RWPE2 (cell line): ENCODE results near the gene LTBP2.
A peak's percentile ranks its signal among the peaks of the same experiment; 100 is the strongest.

Experiments
- ATAC-seq: fragments of 200-7000 bp; cut with Tn5 transposase; 3 replicates; pipeline ENCODE4 v1.9.1; 2021; ENCODE audit warnings: low read depth
- DNase-seq: peaks from one replicate; pipeline ENCODE4 v3.0.0-alpha.2; 2020; ENCODE audit warnings: low spot score
- H3K27ac ChIP-seq: fragments of 450-650 bp; 2 replicates; pipeline ENCODE4 v1.5.1; 2017; ENCODE audit warnings: mild to moderate bottlenecking; ENCODE audit not compliant: poor library complexity, severe bottlenecking
- H3K27me3 ChIP-seq: fragments of 250-450 bp; sonication (Bioruptor Pico); 2 replicates; pipeline ENCODE4 v1.5.1; 2021; ENCODE audit warnings: mild to moderate bottlenecking, moderate library complexity; ENCODE audit not compliant: insufficient read depth, poor library complexity, severe bottlenecking
- H3K36me3 ChIP-seq: fragments of 250-450 bp; sonication (Bioruptor Pico); 2 replicates; pipeline ENCODE4 v1.5.1; 2020; ENCODE audit warnings: low read depth, mild to moderate bottlenecking, moderate library complexity
- H3K4me1 ChIP-seq: fragments of 250-450 bp; sonication (Bioruptor Pico); 2 replicates; pipeline ENCODE4 v1.5.1; 2021; ENCODE audit warnings: mild to moderate bottlenecking, moderate library complexity; ENCODE audit not compliant: insufficient read depth, poor library complexity, severe bottlenecking
- H3K4me3 ChIP-seq: fragments of 250-450 bp; sonication (Bioruptor Pico); 2 replicates; pipeline ENCODE4 v1.5.1; 2021; ENCODE audit warnings: mild to moderate bottlenecking, moderate library complexity; ENCODE audit not compliant: severe bottlenecking
- H3K9me3 ChIP-seq: fragments of 250-450 bp; sonication (Bioruptor Pico); 2 replicates; pipeline ENCODE4 v1.5.1; 2021; ENCODE audit warnings: mild to moderate bottlenecking, moderate library complexity; ENCODE audit not compliant: severe bottlenecking
- TF ChIP-seq, protein P1 (sequence below): fragments of 450-650 bp; IDR thresholded peaks from one replicate; pipeline ENCODE4 v1.5.1; 2017; ENCODE audit warnings: mild to moderate bottlenecking, moderate library complexity; ENCODE audit not compliant: poor library complexity, severe bottlenecking

The LTBP2 gene

DNA sequence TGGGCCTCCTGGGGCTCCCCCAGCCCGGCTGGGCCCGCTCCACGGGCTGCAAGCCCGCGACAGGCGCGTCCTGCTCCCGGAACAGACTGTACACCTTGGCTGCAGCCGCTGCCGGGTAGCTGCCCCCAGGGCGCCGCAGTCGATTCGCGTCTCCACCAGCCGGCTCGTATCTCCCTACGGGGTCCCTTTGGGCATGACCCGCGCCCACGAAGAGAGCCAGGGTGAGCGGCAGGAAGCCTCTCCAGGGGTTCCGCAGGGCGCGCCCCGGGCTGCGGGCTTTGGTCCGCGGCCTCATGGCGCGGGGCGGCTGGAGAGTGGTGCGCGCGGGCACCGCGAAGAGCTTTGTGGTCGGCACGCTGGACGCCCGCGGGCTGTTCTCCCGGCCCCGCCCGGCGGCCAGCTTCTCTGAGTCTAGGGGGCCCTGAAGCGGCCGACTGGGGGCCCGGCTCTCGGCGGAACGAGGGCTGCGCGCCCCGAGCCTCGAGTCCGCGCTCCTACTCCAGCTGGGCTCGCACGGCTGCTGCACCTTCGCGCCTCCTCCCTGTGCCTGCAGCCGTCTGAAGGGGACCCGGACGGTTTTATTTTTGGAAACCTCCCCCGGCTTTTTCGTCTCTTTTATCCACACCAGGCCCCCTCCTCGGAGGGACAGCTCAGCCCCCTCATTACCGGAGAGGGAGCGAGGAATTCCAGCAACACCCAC, at the start of gene LTBP2:
Gene LTBP2 (minus strand): TSS at position 588 of the 700 bp plus-strand sequence. CDS start 293 bp downstream, at position 295.
- Histone ChIP-seq H3K27ac (peak within 1 kb of the TSS; percentile 99), H3K4me1 (peaks cover 53% of the 10 kb centered on the region), H3K4me3 (peak within 1 kb of the TSS; percentile 50), H3K36me3 (peaks cover 21% of the 10 kb centered on the region), H3K9me3 (no peaks in the 10 kb centered on the region), H3K27me3 (no peaks in the 10 kb centered on the region)
- TF ChIP-seq, protein P1, sequence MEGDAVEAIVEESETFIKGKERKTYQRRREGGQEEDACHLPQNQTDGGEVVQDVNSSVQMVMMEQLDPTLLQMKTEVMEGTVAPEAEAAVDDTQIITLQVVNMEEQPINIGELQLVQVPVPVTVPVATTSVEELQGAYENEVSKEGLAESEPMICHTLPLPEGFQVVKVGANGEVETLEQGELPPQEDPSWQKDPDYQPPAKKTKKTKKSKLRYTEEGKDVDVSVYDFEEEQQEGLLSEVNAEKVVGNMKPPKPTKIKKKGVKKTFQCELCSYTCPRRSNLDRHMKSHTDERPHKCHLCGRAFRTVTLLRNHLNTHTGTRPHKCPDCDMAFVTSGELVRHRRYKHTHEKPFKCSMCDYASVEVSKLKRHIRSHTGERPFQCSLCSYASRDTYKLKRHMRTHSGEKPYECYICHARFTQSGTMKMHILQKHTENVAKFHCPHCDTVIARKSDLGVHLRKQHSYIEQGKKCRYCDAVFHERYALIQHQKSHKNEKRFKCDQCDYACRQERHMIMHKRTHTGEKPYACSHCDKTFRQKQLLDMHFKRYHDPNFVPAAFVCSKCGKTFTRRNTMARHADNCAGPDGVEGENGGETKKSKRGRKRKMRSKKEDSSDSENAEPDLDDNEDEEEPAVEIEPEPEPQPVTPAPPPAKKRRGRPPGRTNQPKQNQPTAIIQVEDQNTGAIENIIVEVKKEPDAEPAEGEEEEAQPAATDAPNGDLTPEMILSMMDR = no peak
- DNase-seq (peak; percentile 69), ATAC-seq (peak; percentile 3; the same call in 2 of the 3 replicates)

DNA sequence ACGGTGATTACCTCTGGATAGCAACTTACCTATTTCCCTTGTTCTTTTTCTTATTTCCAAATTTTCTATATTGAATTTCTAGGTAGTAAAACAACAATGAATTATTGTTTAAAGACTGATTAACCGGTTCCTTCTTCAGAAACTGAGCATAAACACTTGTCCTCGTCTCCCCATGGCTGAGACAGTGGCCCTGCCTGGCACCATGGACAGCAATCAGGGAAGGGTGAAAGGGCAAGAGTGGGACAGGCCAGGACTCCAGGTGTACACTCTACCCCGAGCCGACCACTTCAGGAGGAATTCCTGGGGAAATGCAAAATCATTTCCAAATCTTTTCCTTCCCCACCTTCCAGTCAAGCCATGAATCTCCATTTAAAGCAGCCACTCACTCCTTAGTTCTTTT, 48.8 kb upstream of the LTBP2 start:
- peak overlapping the region; percentile 85 for H3K27ac ChIP-seq
- H3K4me1 ChIP-seq = peaks cover 38% of the 10 kb centered on the region
- DNase-seq = no peak
- peaks cover 55% of the 10 kb centered on the region for H3K36me3 ChIP-seq
- TF ChIP-seq, protein P1 = no peak
- no peaks in the 10 kb centered on the region for H3K9me3 ChIP-seq
- no peaks in the 10 kb centered on the region for H3K27me3 ChIP-seq
- no peak for ATAC-seq
- no peak overlapping the region for H3K4me3 ChIP-seq

DNA sequence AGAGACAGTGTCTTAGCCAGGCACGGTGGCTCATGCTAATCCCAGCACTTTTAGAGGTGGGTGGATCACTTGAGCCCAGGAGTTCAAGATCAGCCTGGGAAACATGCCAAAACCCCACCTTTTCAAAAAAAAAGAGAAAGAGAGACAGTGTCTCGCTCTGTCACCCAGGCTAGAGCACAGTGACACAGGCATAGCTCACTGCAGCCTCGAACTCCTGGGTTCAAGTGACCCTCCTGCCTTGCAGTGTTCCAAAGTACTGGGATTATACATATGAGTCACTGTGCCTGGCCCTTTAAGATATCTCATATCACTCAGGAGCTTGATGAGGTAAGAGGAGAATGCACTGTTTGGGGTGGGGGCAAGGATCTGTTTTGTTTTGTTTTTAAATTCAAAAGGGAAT, 48.1 kb upstream of the LTBP2 start:
- peaks cover 49% of the 10 kb centered on the region for H3K36me3 ChIP-seq
- no peaks in the 10 kb centered on the region for H3K9me3 ChIP-seq
- peaks cover 45% of the 10 kb centered on the region for H3K4me1 ChIP-seq
- peak overlapping the region; percentile 85 for H3K27ac ChIP-seq
- ATAC-seq = peak; percentile 40
- H3K4me3 ChIP-seq = no peak overlapping the region
- TF ChIP-seq, protein P1 = no peak
- H3K27me3 ChIP-seq = no peaks in the 10 kb centered on the region
- no peak for DNase-seq

DNA sequence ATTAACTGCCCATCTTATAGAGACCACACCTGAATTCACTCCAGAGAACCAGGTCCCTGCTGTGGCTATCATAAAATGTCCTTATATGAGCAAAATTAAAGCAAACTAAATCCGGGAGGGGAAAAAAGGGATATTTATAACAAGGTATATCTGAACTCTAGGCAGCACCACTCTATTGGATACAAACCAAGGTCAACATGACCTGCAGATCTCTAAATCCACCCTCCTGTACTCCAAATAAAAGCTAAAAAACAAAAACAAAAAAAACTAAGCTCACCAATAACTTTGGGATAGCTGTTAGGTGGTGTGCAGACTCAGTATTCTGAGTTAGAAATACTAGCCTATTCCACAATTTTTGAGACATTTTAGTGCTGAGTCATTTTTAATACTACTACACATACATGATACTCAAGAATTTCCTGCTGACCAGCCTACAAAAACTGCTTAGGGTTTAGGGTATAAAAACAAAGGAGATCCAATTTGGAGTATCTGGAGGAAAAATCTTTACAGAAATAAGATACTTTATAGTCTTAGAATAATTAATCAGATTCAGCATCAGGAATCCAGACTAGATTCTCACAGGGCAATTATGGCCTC, 46.6 kb upstream of the LTBP2 start:
- Histone ChIP-seq H3K27ac (peak overlapping the region; percentile 85), H3K27me3 (no peaks in the 10 kb centered on the region), H3K9me3 (no peaks in the 10 kb centered on the region), H3K4me1 (peaks cover 49% of the 10 kb centered on the region), H3K4me3 (no peak overlapping the region), H3K36me3 (peaks cover 39% of the 10 kb centered on the region)
- TF ChIP-seq, protein P1 = no peak
- no peak for ATAC-seq
- no peak for DNase-seq

DNA sequence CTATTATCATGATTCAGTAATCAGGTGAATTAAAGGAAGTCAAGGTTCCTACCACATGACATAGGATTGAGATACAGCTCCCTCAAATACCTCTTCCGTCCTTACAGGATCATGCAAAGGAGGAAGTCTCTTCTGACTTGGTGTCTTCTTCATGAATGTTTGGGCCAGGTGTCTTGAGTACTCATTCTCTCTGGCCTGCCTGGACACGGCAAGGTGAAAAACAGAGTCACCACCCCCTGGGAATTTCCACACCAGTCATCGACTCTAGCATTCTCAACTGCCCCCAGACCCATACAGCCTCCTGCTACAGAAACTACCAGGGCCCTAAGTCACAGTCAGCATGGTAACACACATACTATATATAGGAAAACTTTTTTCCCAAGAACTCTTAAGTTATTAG, 44.9 kb upstream of the LTBP2 start:
- Histone ChIP-seq H3K36me3 (peaks cover 24% of the 10 kb centered on the region), H3K4me1 (peaks cover 49% of the 10 kb centered on the region), H3K4me3 (no peak overlapping the region), H3K27me3 (no peaks in the 10 kb centered on the region), H3K9me3 (no peaks in the 10 kb centered on the region), H3K27ac (peak overlapping the region; percentile 85)
- DNase-seq (no peak), ATAC-seq (no peak)
- TF ChIP-seq, protein P1 = no peak
